Right ventricle myocardium inferior (tissue), 1 donor: ENCODE measurements around the gene ANKRD61. TPM values are rescaled to one million over a fixed set of nuclear protein-coding genes. Genes with fewer than 3 reads are reported as not detected.
"Not testable (repeated sequence)": the region's sequence is repeated elsewhere in the genome, so short reads cannot be mapped to it uniquely, and the experiment has no call there.

Experiments
- ATAC-seq: fragments of 200-7000 bp; cut with Tn5 transposase; one replicate; pipeline ENCODE4 v1.9.1; 2020; ENCODE audit warnings: mild to moderate bottlenecking, moderate library complexity
- DNase-seq: peaks from one replicate; pipeline ENCODE4 v3.0.0; 2021; ENCODE audit errors: missing footprints
- intact Hi-C: fragments of 100-400 bp; cut with DNase I; formaldehyde crosslinking; loops from one replicate; pipeline ENCODE4 v1.11.0; 2022
- total RNA-seq: library from RNA; stranded (reverse); fragmentation: NEBNext Ultra II Directional; extraction: Animal tissue kit (Norgen Biotek cat#: 25700); gene quantifications from one replicate; pipeline ENCODE4 v1.2.1, GENCODE V29; 2021
- donor health status: DM: no; HTN: yes; CAD: no; lungs with severe emphysema.

The ANKRD61 gene
- total RNA-seq, 1 donor from 2014 or later = not detected

DNA sequence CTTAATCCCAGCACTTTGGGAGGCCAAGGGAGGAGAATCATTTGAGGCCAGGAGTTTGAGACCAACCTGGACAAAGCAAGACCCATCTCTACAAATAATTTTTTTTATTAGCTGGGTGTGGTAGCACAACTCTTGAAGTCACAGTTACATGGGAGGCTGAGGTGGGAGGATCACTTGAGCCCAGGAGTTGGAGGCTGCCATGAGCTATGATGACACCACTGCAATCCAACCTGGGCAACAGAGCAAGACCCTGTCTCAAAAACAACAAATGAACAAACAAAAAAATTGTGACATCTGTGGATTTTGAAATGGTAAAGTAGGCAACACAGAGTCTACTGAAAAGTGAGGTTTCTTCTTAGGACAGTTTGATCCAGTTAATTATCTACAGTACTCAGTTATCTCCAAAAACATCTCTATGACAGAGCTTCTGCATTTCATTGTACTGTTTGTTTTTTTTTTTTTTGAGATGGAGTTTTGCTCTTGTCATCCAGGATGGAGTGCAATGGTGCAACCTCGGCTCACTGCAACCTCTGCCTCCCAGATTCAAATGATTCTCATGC, 3.3 kb upstream of the ANKRD61 start:
- intact Hi-C loops = no loop called here
- no peak for DNase-seq
- ATAC-seq = no peak

DNA sequence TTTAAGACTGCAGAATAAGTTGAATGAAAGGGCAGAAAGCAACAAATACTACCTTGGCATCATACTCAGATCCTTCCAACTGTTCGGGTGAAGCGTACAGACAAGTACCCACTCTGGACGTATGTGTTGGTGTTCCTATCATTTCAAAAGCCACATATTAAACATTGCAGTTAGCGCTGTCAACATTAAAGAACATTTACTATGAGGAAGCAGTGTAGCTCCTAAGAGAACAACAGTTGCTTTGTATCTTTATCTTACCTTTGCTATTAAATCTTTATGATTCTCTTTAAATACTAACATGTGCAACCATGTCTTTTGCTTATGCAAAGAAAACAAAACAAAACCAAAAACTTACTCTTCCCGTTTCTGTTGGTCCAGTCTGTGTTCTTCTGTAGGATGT, 2.6 kb upstream of the ANKRD61 start:
- intact Hi-C loops = no loop called here
- ATAC-seq (no peak), DNase-seq (no peak)

DNA sequence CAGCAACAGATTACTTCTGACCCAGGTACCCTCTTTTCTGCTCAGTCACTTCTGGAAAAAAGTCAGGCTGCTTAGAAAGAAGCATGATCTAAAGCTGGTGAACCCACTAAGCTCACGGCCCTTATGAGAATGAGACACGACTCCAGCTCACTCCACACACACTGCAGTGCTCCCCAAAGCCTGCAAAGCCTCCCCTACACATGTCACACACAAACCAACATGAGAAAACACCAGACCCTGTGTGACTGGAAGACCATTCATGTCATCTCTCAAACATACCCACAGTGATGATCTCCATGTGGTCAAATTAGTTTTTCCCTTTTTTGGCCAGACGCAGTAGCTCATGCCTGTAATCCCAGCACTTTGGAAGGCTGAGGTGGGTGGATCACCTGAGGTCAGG, 391 bp downstream of the ANKRD61 start:
- ATAC-seq = no peak
- intact Hi-C loops = no loop called here
- DNase-seq = no peak

GRCh38 chr7:6032167-6032566, 991 bp downstream of the ANKRD61 start:
- no peak for DNase-seq
- no peak for ATAC-seq
- intact Hi-C loops = no loop called here

GRCh38 chr7:6032641-6033040, 1.5 kb downstream of the ANKRD61 start:
- DNase-seq = no peak
- intact Hi-C loops = no loop called here

DNA sequence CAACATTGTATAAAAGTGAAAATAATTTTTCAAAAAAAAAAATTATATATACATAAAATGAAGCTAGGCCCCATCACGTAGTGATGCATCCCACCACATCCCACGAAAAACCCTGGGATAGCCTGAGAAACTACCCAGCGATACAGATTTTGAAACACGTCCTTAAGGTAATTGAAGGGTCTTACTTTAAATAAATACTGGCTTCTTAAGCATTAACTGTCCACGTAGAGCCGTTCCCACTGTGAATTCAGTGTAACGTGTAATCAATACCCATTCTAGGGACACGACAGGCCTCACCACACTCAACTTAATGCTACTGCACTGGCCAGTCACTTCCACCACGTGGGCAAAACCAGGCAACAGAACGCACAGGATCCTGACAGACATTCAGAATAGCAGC, 4.0 kb downstream of the ANKRD61 start:
- no peak for ATAC-seq
- intact Hi-C loops = no loop called here
- no peak for DNase-seq

More at GRCh38 chr7:6032641-6033040, 1.5 kb downstream of the ANKRD61 start:
- no peak for ATAC-seq

GRCh38 chr7:6035686-6036085, 4.5 kb downstream of the ANKRD61 start:
- DNase-seq = no peak
- intact Hi-C loops = no loop called here
- no peak for ATAC-seq

DNA sequence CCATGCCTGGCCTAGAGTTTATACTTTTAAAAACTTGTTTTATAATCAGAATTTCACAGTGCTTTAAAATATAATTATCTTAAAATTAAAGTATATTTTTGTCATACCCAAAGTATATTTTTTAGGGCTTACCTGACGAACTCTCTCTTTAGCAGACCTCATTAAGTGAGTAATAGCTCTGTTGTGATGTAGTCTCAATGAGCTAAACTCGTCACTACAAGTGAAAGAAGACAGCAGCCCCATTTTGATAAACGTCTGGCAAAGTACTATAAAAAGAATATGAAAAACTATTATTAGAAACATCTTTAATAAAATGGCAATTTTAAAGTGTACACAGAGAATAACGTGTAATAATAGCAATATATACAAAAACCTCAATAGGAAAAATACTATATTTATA, 18.6 kb downstream of the ANKRD61 start:
- no peak for DNase-seq
- intact Hi-C loops = no loop called here
- ATAC-seq = no peak

- not testable (repeated sequence) for ATAC-seq
These were observed 20.0 kb downstream of the ANKRD61 start for GRCh38 chr7:6051185-6051584.

DNA sequence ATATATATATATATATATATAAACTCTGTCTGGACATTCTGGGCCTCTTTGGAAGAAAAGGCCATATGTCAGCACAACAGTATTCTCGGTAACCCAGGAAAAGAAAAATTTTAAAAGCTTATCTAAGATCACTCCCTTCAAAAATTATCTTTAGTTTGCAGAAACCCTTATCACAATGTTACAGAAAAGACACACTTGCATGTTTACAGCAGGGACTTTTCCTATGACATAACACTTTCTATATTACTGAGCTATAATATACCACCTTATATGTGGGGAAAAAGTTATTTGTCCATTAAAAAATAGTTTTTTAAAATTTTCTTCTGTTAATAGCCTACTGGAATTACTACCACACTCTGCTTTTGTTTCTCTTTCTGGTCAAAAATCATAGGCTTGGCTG, 25.4 kb downstream of the ANKRD61 start:
- ATAC-seq = no peak
- intact Hi-C loops = no loop called here
- no peak for DNase-seq

More at GRCh38 chr7:6051185-6051584, 20.0 kb downstream of the ANKRD61 start:
- intact Hi-C loops = loop anchor here (1.0 kb wide), 1 partner anchor 25 kb away; no protein-coding TSS in a partner anchor
- not testable (repeated sequence) for DNase-seq

DNA sequence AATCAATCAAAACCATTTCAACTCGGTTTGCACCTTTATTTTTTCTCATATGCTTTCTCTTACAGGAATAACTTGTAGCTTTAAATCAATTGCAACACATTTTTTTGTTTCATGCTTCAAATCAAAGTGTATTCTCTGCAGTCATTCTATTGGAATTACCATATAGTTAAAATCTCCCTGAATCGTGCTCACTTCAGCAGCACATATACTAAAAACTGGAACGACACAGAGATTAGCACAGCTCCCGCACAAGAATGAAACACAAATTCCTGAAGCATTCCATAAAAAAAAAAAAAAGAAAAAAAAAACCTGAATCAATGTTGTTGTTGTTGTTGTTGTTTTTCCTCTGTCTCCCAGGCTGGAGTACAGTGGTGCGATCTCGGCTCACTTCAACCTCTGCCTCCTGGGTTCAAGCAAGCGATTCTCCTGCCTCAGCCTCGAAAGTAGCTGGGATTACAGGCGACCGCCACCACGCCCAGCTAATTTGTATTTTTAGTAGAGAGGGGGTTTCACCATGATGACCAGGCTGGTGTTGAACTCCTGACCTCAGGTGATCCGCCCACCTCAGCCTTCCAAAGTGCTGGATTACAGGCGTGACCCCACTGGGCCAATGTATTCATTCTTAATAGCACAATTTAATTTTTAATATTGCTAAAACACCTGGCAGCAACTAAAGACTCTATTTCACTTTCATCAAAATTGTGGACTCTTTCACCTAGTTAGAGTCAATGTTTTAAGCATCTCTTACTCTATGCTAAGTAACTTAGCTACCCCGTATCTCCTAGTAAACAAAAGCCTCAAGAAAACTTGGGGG, 26.3 kb downstream of the ANKRD61 start:
- intact Hi-C loops = no loop called here
- ATAC-seq (no peak), DNase-seq (no peak)

DNA sequence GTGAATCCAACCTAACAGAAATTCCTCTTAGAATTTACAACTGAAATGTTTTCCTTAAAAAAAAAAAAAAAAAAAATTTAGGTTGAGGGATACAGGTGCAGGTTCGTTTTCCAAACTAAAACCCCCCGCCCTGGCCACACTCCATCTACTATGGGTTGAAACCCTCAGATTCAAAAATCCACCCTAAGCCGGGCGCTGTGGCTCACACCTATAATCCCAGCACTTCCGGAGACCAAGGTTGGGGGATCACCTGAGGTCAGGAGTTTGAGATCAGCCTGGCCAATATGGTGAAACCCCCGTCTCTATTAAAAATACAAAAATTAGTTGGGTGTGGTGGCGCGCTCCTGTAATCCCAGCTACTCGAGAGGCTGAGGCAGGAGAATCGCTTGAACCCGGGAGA, 28.8 kb downstream of the ANKRD61 start:
- DNase-seq, ATAC-seq, intact Hi-C loops: not testable (repeated sequence)

GRCh38 chr7:6071406-6071805, 40.2 kb downstream of the ANKRD61 start:
- no peak for ATAC-seq
- no peak for DNase-seq
- intact Hi-C loops = no loop called here

DNA sequence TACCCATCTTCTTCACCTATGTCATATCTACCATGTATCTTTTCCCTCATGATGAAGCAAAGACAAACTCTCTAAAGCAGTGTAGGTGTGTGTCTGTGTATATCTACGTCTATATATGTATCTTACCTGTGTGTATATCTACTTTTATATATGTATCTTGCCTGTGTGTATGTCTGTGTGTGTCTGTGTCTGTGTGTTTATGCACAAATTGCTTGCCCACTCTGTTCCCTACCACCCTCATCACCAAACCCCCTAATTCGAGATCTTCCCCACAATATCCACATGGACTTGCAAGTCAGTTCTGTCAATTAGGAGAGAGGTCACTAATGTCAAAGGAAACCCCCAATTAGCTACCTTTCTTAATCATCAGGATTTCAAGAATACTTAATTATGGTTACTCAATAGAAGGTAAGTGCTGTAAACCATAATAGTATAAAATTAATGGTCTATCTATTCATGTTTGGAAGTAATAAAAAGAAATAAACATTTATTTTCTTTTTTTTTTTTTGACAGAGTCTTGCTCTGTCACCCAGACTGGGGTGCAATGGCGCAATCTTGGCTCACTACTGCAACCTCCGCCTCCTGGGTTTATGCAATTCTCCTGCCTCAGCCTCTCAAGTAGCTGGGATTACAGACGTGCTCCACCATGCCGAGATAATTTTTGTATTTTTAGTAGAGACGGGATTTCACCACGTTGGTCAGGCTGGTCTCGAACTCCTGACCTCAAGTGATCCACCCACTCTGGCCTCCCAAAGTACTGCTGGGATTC, 43.6 kb downstream of the ANKRD61 start:
- ATAC-seq = no peak
- DNase-seq = no peak
- intact Hi-C loops = no loop called here

GRCh38 chr7:6078548-6078947, 47.4 kb downstream of the ANKRD61 start:
- ATAC-seq = no peak
- intact Hi-C loops = no loop called here
- no peak for DNase-seq

GRCh38 chr7:6083047-6083446, 51.9 kb downstream of the ANKRD61 start:
- intact Hi-C loops, DNase-seq, ATAC-seq: not testable (repeated sequence)
